ENCODE measurements around the gene FAM78A.

GRCh38 chr9:131259916-131260597 lies 16.3 kb downstream of the FAM78A start:
- TF ChIP-seq CTCF (IDR thresholded peaks at IDR 0.05; ENCODE audit: low read depth, low read length) = no peak
- TF ChIP-seq EZH2phosphoT487 (IDR thresholded peaks at IDR 0.05; ENCODE audit: low read depth) = no peak

Measured in OCI-LY3 (cell line).